22Rv1 (cell line): ENCODE results near the gene DDA1.

Experiments used
- H3K27ac ChIP-seq: fragments of 450-650 bp; 2 replicates; pipeline ENCODE4 v1.5.1; 2017
- CTCF ChIP-seq: fragments of 450-650 bp; IDR thresholded peaks from 2 replicates; pipeline ENCODE4 v1.5.1; 2017; ENCODE audit warnings: mild to moderate bottlenecking
- ZFX ChIP-seq: fragments of 450-650 bp; IDR thresholded peaks from 2 replicates; pipeline ENCODE4 v1.6.1; 2017; ENCODE audit warnings: antibody characterized with exemption, borderline replicate concordance

The DDA1 gene

GRCh38 chr19:17282488-17283125, 26.8 kb upstream of the DDA1 start:
- peak overlapping the region; percentile 50; the same call in 1 of the 2 replicates for H3K27ac ChIP-seq
- TF ChIP-seq ZFX = no peak
- peak; percentile 94 for TF ChIP-seq CTCF

GRCh38 chr19:17283504-17283996, 25.8 kb upstream of the DDA1 start:
- H3K27ac ChIP-seq = no peak overlapping the region
- no peak for TF ChIP-seq ZFX
- TF ChIP-seq CTCF = no peak

GRCh38 chr19:17285415-17286135, 23.8 kb upstream of the DDA1 start:
- H3K27ac ChIP-seq = no peak overlapping the region
- TF ChIP-seq ZFX (no peak), CTCF (no peak)

GRCh38 chr19:17286263-17286662, 23.1 kb upstream of the DDA1 start:
- no peak overlapping the region for H3K27ac ChIP-seq
- TF ChIP-seq CTCF (no peak), ZFX (no peak)

- TF ChIP-seq ZFX (no peak), CTCF (no peak)
- H3K27ac ChIP-seq = no peak overlapping the region
These were observed 22.6 kb upstream of the DDA1 start for GRCh38 chr19:17286752-17287151.

- no peak overlapping the region for H3K27ac ChIP-seq
- TF ChIP-seq CTCF (no peak), ZFX (no peak)
These were observed 19.9 kb upstream of the DDA1 start for GRCh38 chr19:17289489-17289888.
